ENCODE results near the gene INTS1. TPM values are rescaled to one million over a fixed set of nuclear protein-coding genes. Genes with fewer than 3 reads are reported as not detected.

INTS1 gene
- polyA plus RNA-seq, 3 donors, result 5.5 to 64.3 (median 7.3) TPM

DNA sequence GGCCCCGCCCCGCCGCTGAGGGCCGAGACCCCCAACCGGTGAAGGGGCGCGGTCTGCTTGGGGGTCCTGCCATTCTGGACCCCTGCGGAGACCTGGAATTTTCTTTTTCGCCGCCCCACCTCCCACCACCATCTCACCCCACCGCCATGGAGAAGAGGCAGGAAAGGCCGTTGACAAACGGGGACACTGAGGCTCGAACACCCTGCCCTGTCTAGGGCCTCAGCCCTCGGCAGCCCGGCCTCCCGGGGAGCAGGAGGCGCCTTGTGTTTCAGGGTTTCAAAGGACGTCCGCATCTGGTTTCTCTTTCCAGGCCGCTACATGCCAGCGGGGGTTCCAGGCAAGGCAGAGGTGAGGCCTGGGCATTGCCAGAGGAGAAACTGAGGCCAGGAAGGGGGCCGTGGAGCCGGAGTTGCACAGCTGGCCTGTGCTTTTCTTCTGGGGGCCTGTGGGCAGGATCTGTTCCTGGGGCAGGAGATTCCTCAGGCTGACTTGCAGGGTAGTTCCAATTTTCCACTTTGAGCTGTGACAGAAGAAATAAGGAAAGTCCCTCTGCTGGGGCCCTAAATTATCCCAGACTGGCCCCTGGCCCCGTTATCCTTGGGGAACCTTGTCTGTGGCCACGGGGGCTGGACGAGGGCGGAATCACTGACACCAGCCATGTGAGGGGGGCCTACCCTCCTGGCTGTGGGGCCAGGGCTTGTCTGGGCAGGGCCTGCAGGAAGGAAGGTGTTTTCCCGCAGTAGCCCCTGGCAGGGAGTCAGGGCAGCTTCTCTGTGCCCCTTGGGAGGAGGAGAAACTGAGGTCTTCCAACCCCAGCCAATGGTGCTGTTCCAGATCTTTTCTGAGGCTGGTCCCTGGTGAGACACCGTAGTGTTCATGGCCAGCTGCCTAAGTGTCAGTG is 44.0 kb downstream of the INTS1 start:
- peak; percentile 10 to 55 (median 13) for DNase-seq
- peak overlapping the region; percentile 87 for H2AFZ ChIP-seq (ENCODE audit: insufficient read depth, low read depth, low read length, poor library complexity, severe bottlenecking)
- Mint-ChIP-seq H3K4me1 (peaks cover 46% of the 10 kb centered on the region), H3K27me3 (ENCODE audit: low read depth in 3 of 3) (peaks cover 0 to 5% (median 5%) of the 10 kb centered on the region in 3 donors), H3K27ac (peak overlapping the region; percentile 79 to 90 (median 89)), H3K9me3 (peaks cover 0 to 2% (median 0%) of the 10 kb centered on the region in 7 donors), H3K36me3 (no peaks in the 10 kb centered on the region), H3K4me3 (peak overlapping the region; percentile 84 to 89)
- no peaks in the 10 kb centered on the region for H3K27me3 ChIP-seq (ENCODE audit: control insufficient read depth in 2 of 2, insufficient read depth in 2 of 2, low read length in 2 of 2)
- intact Hi-C loops (cut with micrococcal nuclease), result loop anchor here in 1 of 2 donors (5.0 kb wide), 1 partner anchor 48 kb away; no protein-coding TSS in a partner anchor
- H3K4me1 ChIP-seq (ENCODE audit: control insufficient read depth in 1 of 2, insufficient read depth in 2 of 2, low read length in 2 of 2), result peaks cover 40 to 53% of the 10 kb centered on the region in 2 donors
- peak overlapping the region; percentile 52 to 77 for H3K27ac ChIP-seq (ENCODE audit: low read depth in 1 of 2, low read length in 2 of 2)
- peaks cover 17% of the 10 kb centered on the region for H3K79me2 ChIP-seq (ENCODE audit: insufficient read depth, low read length)
- H4K20me1 ChIP-seq (ENCODE audit: insufficient read depth, low read length), result peaks cover 4% of the 10 kb centered on the region
- peak overlapping the region; percentile 77 for H3K9ac ChIP-seq (ENCODE audit: insufficient read depth, low read length, poor library complexity, severe bottlenecking)
- H3K4me3 ChIP-seq (replicated peaks in 1 of 3; ENCODE audit: low read depth in 2 of 3, low read length in 3 of 3), result peak overlapping the region; percentile 79 to 91 (median 90)
- no peaks in the 10 kb centered on the region for H3K36me3 ChIP-seq (replicated peaks in 1 of 2; ENCODE audit: control insufficient read depth in 1 of 2, insufficient read depth in 2 of 2, low read length in 2 of 2)
- TF ChIP-seq, protein P1, sequence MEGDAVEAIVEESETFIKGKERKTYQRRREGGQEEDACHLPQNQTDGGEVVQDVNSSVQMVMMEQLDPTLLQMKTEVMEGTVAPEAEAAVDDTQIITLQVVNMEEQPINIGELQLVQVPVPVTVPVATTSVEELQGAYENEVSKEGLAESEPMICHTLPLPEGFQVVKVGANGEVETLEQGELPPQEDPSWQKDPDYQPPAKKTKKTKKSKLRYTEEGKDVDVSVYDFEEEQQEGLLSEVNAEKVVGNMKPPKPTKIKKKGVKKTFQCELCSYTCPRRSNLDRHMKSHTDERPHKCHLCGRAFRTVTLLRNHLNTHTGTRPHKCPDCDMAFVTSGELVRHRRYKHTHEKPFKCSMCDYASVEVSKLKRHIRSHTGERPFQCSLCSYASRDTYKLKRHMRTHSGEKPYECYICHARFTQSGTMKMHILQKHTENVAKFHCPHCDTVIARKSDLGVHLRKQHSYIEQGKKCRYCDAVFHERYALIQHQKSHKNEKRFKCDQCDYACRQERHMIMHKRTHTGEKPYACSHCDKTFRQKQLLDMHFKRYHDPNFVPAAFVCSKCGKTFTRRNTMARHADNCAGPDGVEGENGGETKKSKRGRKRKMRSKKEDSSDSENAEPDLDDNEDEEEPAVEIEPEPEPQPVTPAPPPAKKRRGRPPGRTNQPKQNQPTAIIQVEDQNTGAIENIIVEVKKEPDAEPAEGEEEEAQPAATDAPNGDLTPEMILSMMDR (IDR thresholded peaks at IDR 0.05), result no peak
- H3K4me2 ChIP-seq (replicated peaks; ENCODE audit: extremely low read depth, low read length, poor library complexity, severe bottlenecking), result peak overlapping the region; percentile 98
- H3K9me3 ChIP-seq (replicated peaks in 1 of 2; ENCODE audit: control insufficient read depth in 1 of 2, insufficient read depth in 1 of 2, low read length in 2 of 2), result no peaks in the 10 kb centered on the region
- WGBS (ENCODE audit: insufficient coverage), result 3% methylated on average over 23 of the region's 30 CpGs

DNA sequence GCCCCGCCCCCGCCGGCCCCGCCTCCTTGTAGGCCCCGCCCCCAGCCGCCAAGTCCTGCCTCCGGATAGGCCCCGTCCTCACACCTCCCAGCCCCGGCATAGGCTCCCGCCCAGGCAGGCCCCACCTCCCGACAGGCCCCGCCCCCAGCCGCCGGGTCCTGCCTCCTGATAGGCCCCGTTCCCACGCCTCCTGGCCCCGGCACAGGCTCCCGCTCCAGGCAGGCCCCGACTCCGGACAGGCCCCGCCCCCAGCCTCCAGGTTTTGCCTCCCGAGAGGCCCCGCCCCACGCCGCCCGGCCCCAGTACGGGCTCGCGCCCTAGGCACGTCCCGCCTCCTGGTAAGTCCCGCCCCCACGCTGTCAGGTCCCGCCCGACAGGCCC is 44.7 kb downstream of the INTS1 start:
- Histone ChIP-seq H3K79me2 (ENCODE audit: insufficient read depth, low read length) (peaks cover 19% of the 10 kb centered on the region), H3K4me1 (ENCODE audit: control insufficient read depth in 1 of 2, insufficient read depth in 2 of 2, low read length in 2 of 2) (peaks cover 40 to 53% of the 10 kb centered on the region in 2 donors), H3K9me3 (replicated peaks in 1 of 2; ENCODE audit: control insufficient read depth in 1 of 2, insufficient read depth in 1 of 2, low read length in 2 of 2) (no peaks in the 10 kb centered on the region), H3K4me3 (replicated peaks in 1 of 3; ENCODE audit: low read depth in 2 of 3, low read length in 3 of 3) (peak overlapping the region; percentile 79 to 91 (median 90)), H3K4me2 (replicated peaks; ENCODE audit: extremely low read depth, low read length, poor library complexity, severe bottlenecking) (peak overlapping the region; percentile 98), H3K9ac (ENCODE audit: insufficient read depth, low read length, poor library complexity, severe bottlenecking) (peak overlapping the region; percentile 84), H3K27me3 (ENCODE audit: control insufficient read depth in 2 of 2, insufficient read depth in 2 of 2, low read length in 2 of 2) (no peaks in the 10 kb centered on the region), H2AFZ (ENCODE audit: insufficient read depth, low read depth, low read length, poor library complexity, severe bottlenecking) (peak overlapping the region; percentile 87), H4K20me1 (ENCODE audit: insufficient read depth, low read length) (peaks cover 4% of the 10 kb centered on the region), H3K27ac (ENCODE audit: low read depth in 1 of 2, low read length in 2 of 2) (peak overlapping the region in 1 of 2 donors; percentile 87), H3K36me3 (replicated peaks in 1 of 2; ENCODE audit: control insufficient read depth in 1 of 2, insufficient read depth in 2 of 2, low read length in 2 of 2) (no peaks in the 10 kb centered on the region)
- TF ChIP-seq, protein P1 (IDR thresholded peaks at IDR 0.05), result no peak
- H3K4me3 Mint-ChIP-seq, result peak overlapping the region in 1 of 2 donors; percentile 84
- peaks cover 0 to 2% (median 0%) of the 10 kb centered on the region in 7 donors for H3K9me3 Mint-ChIP-seq
- H3K4me1 Mint-ChIP-seq, result peaks cover 46% of the 10 kb centered on the region
- intact Hi-C loops (cut with micrococcal nuclease), result loop anchor here in 1 of 2 donors (5.0 kb wide), 1 partner anchor 47 kb away; no protein-coding TSS in a partner anchor
- WGBS (ENCODE audit: insufficient coverage), result 0% methylated on average over 22 of the region's 35 CpGs
- H3K27ac Mint-ChIP-seq, result peak overlapping the region in 1 of 7 donors; percentile 60
- H3K36me3 Mint-ChIP-seq, result no peaks in the 10 kb centered on the region
- peak; percentile 98 to 99 (median 99) for DNase-seq
- H3K27me3 Mint-ChIP-seq (ENCODE audit: low read depth in 3 of 3), result peaks cover 0 to 5% (median 5%) of the 10 kb centered on the region in 3 donors
